Measurements from ENCODE around the gene SETD5. TPM values are rescaled to one million over a fixed set of nuclear protein-coding genes. Genes with fewer than 3 reads are reported as not detected.

SETD5 gene
- total RNA-seq, 1 experiment from 2014 or later, result 74.9 TPM

- no TSS peak for BruUV-seq (replicated peaks)
- H3K4me1 ChIP-seq (ENCODE audit: insufficient read depth, low read length), result no peaks in the 10 kb centered on the region
- CTCF ChIA-PET, result no interaction called here
- intact Hi-C loops (cut with micrococcal nuclease), result no loop called here
- no peak overlapping the region for H3K4me3 ChIP-seq (ENCODE audit: low read length)
- peaks cover 88% of the 10 kb centered on the region for H3K36me3 ChIP-seq (ENCODE audit: low read depth, low read length)
- H3K27me3 ChIP-seq (ENCODE audit: low read length), result no peaks in the 10 kb centered on the region
- H2AFZ ChIP-seq (ENCODE audit: low read length), result no peak overlapping the region
- TF ChIP-seq, protein P1, sequence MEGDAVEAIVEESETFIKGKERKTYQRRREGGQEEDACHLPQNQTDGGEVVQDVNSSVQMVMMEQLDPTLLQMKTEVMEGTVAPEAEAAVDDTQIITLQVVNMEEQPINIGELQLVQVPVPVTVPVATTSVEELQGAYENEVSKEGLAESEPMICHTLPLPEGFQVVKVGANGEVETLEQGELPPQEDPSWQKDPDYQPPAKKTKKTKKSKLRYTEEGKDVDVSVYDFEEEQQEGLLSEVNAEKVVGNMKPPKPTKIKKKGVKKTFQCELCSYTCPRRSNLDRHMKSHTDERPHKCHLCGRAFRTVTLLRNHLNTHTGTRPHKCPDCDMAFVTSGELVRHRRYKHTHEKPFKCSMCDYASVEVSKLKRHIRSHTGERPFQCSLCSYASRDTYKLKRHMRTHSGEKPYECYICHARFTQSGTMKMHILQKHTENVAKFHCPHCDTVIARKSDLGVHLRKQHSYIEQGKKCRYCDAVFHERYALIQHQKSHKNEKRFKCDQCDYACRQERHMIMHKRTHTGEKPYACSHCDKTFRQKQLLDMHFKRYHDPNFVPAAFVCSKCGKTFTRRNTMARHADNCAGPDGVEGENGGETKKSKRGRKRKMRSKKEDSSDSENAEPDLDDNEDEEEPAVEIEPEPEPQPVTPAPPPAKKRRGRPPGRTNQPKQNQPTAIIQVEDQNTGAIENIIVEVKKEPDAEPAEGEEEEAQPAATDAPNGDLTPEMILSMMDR (conservative IDR thresholded peaks at IDR 0.05; ENCODE audit: low read depth, low read length), result no peak
- TF ChIP-seq EZH2phosphoT487 (IDR thresholded peaks at IDR 0.05; ENCODE audit: borderline replicate concordance, low read length) (no peak), EZH2 (IDR thresholded peaks at IDR 0.05; ENCODE audit: low read length, unreplicated experiment) (no peak)
- peaks cover 3% of the 10 kb centered on the region for H3F3A ChIP-seq (ENCODE audit: low read length, unreplicated experiment)
- no peak overlapping the region for H3K9ac ChIP-seq (ENCODE audit: low read length)
- DNase-seq (no peak), ATAC-seq (no peak)
- no peak overlapping the region for H3K4me2 ChIP-seq (ENCODE audit: low read length)
- POLR2A ChIA-PET (ENCODE audit: unreplicated experiment), result no interaction called here
- no peak overlapping the region for H3K27ac ChIP-seq (ENCODE audit: low read length)
- H3K9me2 ChIP-seq (replicated peaks; ENCODE audit: low read length), result no peaks in the 10 kb centered on the region
- H3K79me2 ChIP-seq (ENCODE audit: low read length), result peaks cover 5% of the 10 kb centered on the region; the same call in 1 of the 2 replicates
- no peaks in the 10 kb centered on the region for H3K9me3 ChIP-seq (ENCODE audit: low read length)
- H4K20me1 ChIP-seq (ENCODE audit: low read length), result peaks cover 14% of the 10 kb centered on the region; the same call in 1 of the 2 replicates
Measured at GRCh38 chr3:9450991-9451390, 53.6 kb downstream of the SETD5 start.

- no peak for DNase-seq
- Histone ChIP-seq H3K4me1 (ENCODE audit: insufficient read depth, low read length) (no peaks in the 10 kb centered on the region), H4K20me1 (ENCODE audit: low read length) (peaks cover 14% of the 10 kb centered on the region; the same call in 1 of the 2 replicates), H3K9me3 (ENCODE audit: low read length) (no peaks in the 10 kb centered on the region), H3K79me2 (ENCODE audit: low read length) (peaks cover 5% of the 10 kb centered on the region; the same call in 1 of the 2 replicates), H3K27me3 (ENCODE audit: low read length) (no peaks in the 10 kb centered on the region), H3K4me3 (ENCODE audit: low read length) (no peak overlapping the region), H3K27ac (ENCODE audit: low read length) (no peak overlapping the region), H3K9me2 (replicated peaks; ENCODE audit: low read length) (no peaks in the 10 kb centered on the region), H3K9ac (ENCODE audit: low read length) (no peak overlapping the region), H3K36me3 (ENCODE audit: low read depth, low read length) (peaks cover 79% of the 10 kb centered on the region), H3K4me2 (ENCODE audit: low read length) (no peak overlapping the region), H3F3A (ENCODE audit: low read length, unreplicated experiment) (peaks cover 3% of the 10 kb centered on the region), H2AFZ (ENCODE audit: low read length) (no peak overlapping the region)
- TF ChIP-seq EZH2 (IDR thresholded peaks at IDR 0.05; ENCODE audit: low read length, unreplicated experiment) (no peak), EZH2phosphoT487 (IDR thresholded peaks at IDR 0.05; ENCODE audit: borderline replicate concordance, low read length) (no peak)
- TF ChIP-seq, protein P1 (conservative IDR thresholded peaks at IDR 0.05; ENCODE audit: low read depth, low read length), result no peak
- CTCF ChIA-PET, result no interaction called here
- no TSS peak for BruUV-seq (replicated peaks)
- POLR2A ChIA-PET (ENCODE audit: unreplicated experiment), result interaction anchor here (0.6 to 0.7 kb wide), 2 partner anchors 32 to 490 kb away, joined by 3 to 5 read pairs; no protein-coding TSS in a partner anchor
- no peak for ATAC-seq
- intact Hi-C loops (cut with micrococcal nuclease), result no loop called here
Measured at GRCh38 chr3:9452417-9452816, 55.0 kb downstream of the SETD5 start.

DNA sequence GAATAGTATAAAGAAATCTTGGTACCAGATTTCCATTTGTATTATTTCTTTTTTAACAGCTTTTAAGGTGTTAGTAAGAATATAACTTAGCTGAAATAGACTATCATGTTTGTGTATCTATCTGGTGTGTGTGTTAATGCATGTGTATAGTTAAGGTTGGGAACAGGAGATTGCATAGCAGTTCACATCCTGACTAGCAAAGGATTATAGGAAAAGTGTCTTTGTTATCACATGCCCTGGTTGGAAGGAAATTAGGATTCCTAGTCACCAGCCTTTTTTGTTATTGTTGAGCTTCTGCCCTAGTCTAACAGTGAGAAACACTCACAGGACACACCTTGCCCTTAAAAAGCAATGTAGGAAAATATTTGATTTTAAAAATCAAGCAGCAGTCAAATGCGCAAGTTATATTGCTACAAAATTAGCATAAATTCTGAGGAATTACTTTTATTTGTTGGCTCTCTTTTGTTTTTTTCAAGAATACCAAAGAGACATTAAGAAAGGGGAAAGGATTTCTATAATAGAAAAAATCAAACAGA, 58.2 kb downstream of the SETD5 start:
- no peak for DNase-seq
- no peak overlapping the region for H3K4me3 ChIP-seq (ENCODE audit: low read length)
- ATAC-seq, result no peak
- POLR2A ChIA-PET (ENCODE audit: unreplicated experiment), result interaction anchor here (0.6 kb wide), 1 partner anchor 177 kb away, joined by 7 read pairs; no protein-coding TSS in a partner anchor
- peaks cover 70% of the 10 kb centered on the region for H3K36me3 ChIP-seq (ENCODE audit: low read depth, low read length)
- no peaks in the 10 kb centered on the region for H3K4me1 ChIP-seq (ENCODE audit: insufficient read depth, low read length)
- TF ChIP-seq EZH2 (IDR thresholded peaks at IDR 0.05; ENCODE audit: low read length, unreplicated experiment), result no peak
- no peak for TF ChIP-seq EZH2phosphoT487 (IDR thresholded peaks at IDR 0.05; ENCODE audit: borderline replicate concordance, low read length)
- TF ChIP-seq, protein P1 (conservative IDR thresholded peaks at IDR 0.05; ENCODE audit: low read depth, low read length), result no peak
- CTCF ChIA-PET, result no interaction called here
- no TSS peak for BruUV-seq (replicated peaks)
- peaks cover 3% of the 10 kb centered on the region for H3F3A ChIP-seq (ENCODE audit: low read length, unreplicated experiment)
- no peaks in the 10 kb centered on the region for H3K27me3 ChIP-seq (ENCODE audit: low read length)
- H3K79me2 ChIP-seq (ENCODE audit: low read length), result no peaks in the 10 kb centered on the region
- no peak overlapping the region for H2AFZ ChIP-seq (ENCODE audit: low read length)
- H3K9me2 ChIP-seq (replicated peaks; ENCODE audit: low read length), result no peaks in the 10 kb centered on the region
- H4K20me1 ChIP-seq (ENCODE audit: low read length), result no peaks in the 10 kb centered on the region
- no peak overlapping the region for H3K9ac ChIP-seq (ENCODE audit: low read length)
- no peak overlapping the region for H3K4me2 ChIP-seq (ENCODE audit: low read length)
- intact Hi-C loops (cut with micrococcal nuclease), result no loop called here
- no peaks in the 10 kb centered on the region for H3K9me3 ChIP-seq (ENCODE audit: low read length)
- H3K27ac ChIP-seq (ENCODE audit: low read length), result no peak overlapping the region

Measured in PC-3 (cell line).